Loucy (cell line): ENCODE results near the gene IQCK.

Experiments
- CTCF ChIP-seq: fragments of 200-600 bp; sonication (generic); conservative IDR thresholded peaks from 2 replicates; pipeline ENCODE4 v1.5.1; 2014; ENCODE audit warnings: mild to moderate bottlenecking, antibody characterized with exemption, low read length
- EZH2phosphoT487 ChIP-seq: fragments of 200-600 bp; IDR thresholded peaks from 2 replicates; pipeline ENCODE4 v1.6.1; 2018; ENCODE audit warnings: antibody characterized with exemption, mild to moderate bottlenecking, moderate library complexity, borderline replicate concordance

GRCh38 chr16:19888834-19889233, 170.8 kb downstream of the IQCK start:
- no peak for TF ChIP-seq CTCF
- TF ChIP-seq EZH2phosphoT487: no peak
